H1 (cell line): Measurements from ENCODE around the gene COMMD2. TPM values are rescaled to one million over a fixed set of nuclear protein-coding genes. Genes with fewer than 3 reads are reported as not detected.

ENCODE experiments used
- CTCF ChIA-PET: fragments of 300-600 bp; sonication (Branson Sonifier 250); formaldehyde crosslinking; loops from one replicate; lab custom pipeline; 2021; ENCODE audit not compliant: partially characterized antibody; lab: Charles Lee
- POLR2A ChIA-PET: fragments of 300-600 bp; sonication (Branson Sonifier 250); formaldehyde crosslinking; loops from one replicate; lab custom pipeline; 2021; ENCODE audit warnings: inconsistent platforms; ENCODE audit not compliant: partially characterized antibody; lab: Charles Lee
- DNase-seq, 2 experiments: peaks; one replicate each; pipeline versions ENCODE4 v3.0.0 to v3.0.0-alpha.2; 2010 to 2022; ENCODE audit warnings: low spot score in 2 of 2, low read depth in 1 of 2, mixed read lengths in 1 of 2
- FAIRE-seq: peaks from 2 replicates; lab custom pipeline; 2011; peaks lifted over from hg19 to GRCh38; lab: Jason Lieb, UNC
- H2AFZ ChIP-seq: 2 replicates; pipeline ENCODE4 v1.8.1; 2012; ENCODE audit warnings: low read length, inconsistent platforms
- H2AK5ac ChIP-seq: 2 replicates; pipeline ENCODE4 v1.6.1; 2013; ENCODE audit warnings: low read depth, low read length
- H2BK120ac ChIP-seq: replicated peaks from 2 replicates; pipeline ENCODE3; 2013; ENCODE audit warnings: low read depth, low read length, inconsistent platforms
- H2BK12ac ChIP-seq: 2 replicates; pipeline ENCODE4 v1.6.1; 2013; ENCODE audit warnings: low read depth, low read length
- H2BK15ac ChIP-seq: 2 replicates; pipeline ENCODE4 v1.6.1; 2013; ENCODE audit warnings: low read length
- H2BK20ac ChIP-seq: 2 replicates; pipeline ENCODE4 v1.6.1; 2013; ENCODE audit warnings: low read length
- H2BK5ac ChIP-seq: 2 replicates; pipeline ENCODE4 v1.6.1; 2013; ENCODE audit warnings: low read depth, low read length
- H3K14ac ChIP-seq: 2 replicates; pipeline ENCODE4 v1.6.1; 2013; ENCODE audit warnings: inconsistent platforms; ENCODE audit not compliant: insufficient read length
- H3K18ac ChIP-seq: 2 replicates; pipeline ENCODE4 v1.6.1; 2013; ENCODE audit warnings: low read length; ENCODE audit errors: extremely low read depth
- H3K23ac ChIP-seq: 2 replicates; pipeline ENCODE4 v1.6.1; 2013; ENCODE audit warnings: inconsistent platforms; ENCODE audit not compliant: insufficient read length
- H3K23me2 ChIP-seq: 2 replicates; pipeline ENCODE4 v1.6.1; 2013; ENCODE audit warnings: low read depth, low read length
- H3K27ac ChIP-seq: 2 replicates; pipeline ENCODE4 v1.6.1; 2011; ENCODE audit warnings: low read depth, low read length, inconsistent platforms
- H3K27me3 ChIP-seq, 4 experiments: replicated peaks in 1 of 4; 1 replicate in 1 of 4; 2 replicates in 3 of 4; pipeline versions ENCODE4 v1.6.1 to v1.8.1; 2011 to 2013; ENCODE audit warnings: low read length in 3 of 4, mild to moderate bottlenecking in 3 of 4, inconsistent platforms in 2 of 4, mixed read lengths in 2 of 4, moderate library complexity in 1 of 4; ENCODE audit not compliant: control insufficient read depth in 3 of 4, insufficient read depth in 3 of 4; ENCODE audit errors: extremely low read depth in 1 of 4
- H3K36me3 ChIP-seq, 4 experiments: 2 replicates each; pipeline versions ENCODE4 v1.6.1 to v1.8.1; 2011 to 2013; ENCODE audit warnings: mild to moderate bottlenecking in 4 of 4, low read length in 3 of 4, moderate library complexity in 2 of 4, control low read depth in 1 of 4, inconsistent platforms in 1 of 4; ENCODE audit not compliant: insufficient read depth in 4 of 4, control insufficient read depth in 2 of 4
- H3K4ac ChIP-seq: replicated peaks from 2 replicates; pipeline ENCODE3; 2013; ENCODE audit warnings: low read length, low read depth, mixed read lengths, inconsistent platforms; ENCODE audit not compliant: insufficient read length
- H3K4me1 ChIP-seq, 4 experiments: replicated peaks in 1 of 4; 1 replicate in 1 of 4; 2 replicates in 3 of 4; pipeline versions ENCODE4 v1.6.1 to v1.8.1; 2011 to 2013; ENCODE audit warnings: low read length in 3 of 4, inconsistent platforms in 2 of 4, mixed read lengths in 1 of 4; ENCODE audit not compliant: insufficient read depth in 4 of 4, control insufficient read depth in 3 of 4
- H3K4me2 ChIP-seq, 2 experiments: 2 replicates each; pipeline versions ENCODE4 v1.6.1 to v1.8.1; 2011 to 2013; ENCODE audit warnings: low read depth in 2 of 2, low read length in 2 of 2, control low read depth in 1 of 2, inconsistent platforms in 1 of 2, mild to moderate bottlenecking in 1 of 2; ENCODE audit not compliant: insufficient read depth in 1 of 2
- H3K4me3 ChIP-seq, 4 experiments: fragments of 200-600, 300-600 bp in 1 of 4; sonication (generic), shearing (Covaris generic), sonication (Bioruptor Twin) in 1 of 4; 2 replicates each; pipeline versions ENCODE4 v1.5.1 to v1.8.1; 2011 to 2016; ENCODE audit warnings: low read length in 4 of 4, low read depth in 3 of 4, control low read depth in 2 of 4, inconsistent platforms in 2 of 4, mild to moderate bottlenecking in 2 of 4, mixed read lengths in 1 of 4, moderate library complexity in 1 of 4; ENCODE audit not compliant: insufficient read depth in 2 of 4; ENCODE audit errors: extremely low read depth in 1 of 4
- H3K56ac ChIP-seq: replicated peaks from 2 replicates; pipeline ENCODE3; 2013; ENCODE audit warnings: low read depth, mild to moderate bottlenecking, mixed read lengths, low read length, inconsistent platforms; ENCODE audit not compliant: insufficient read length
- H3K79me1 ChIP-seq: 2 replicates; pipeline ENCODE4 v1.6.1; 2013; ENCODE audit warnings: low read depth, low read length, control low read depth
- H3K79me2 ChIP-seq, 2 experiments: 2 replicates each; pipeline versions ENCODE4 v1.6.1 to v1.8.1; 2012 to 2013; ENCODE audit warnings: low read length in 2 of 2, mild to moderate bottlenecking in 2 of 2, inconsistent platforms in 1 of 2; ENCODE audit not compliant: insufficient read depth in 2 of 2, control insufficient read depth in 1 of 2
- H3K9ac ChIP-seq, 4 experiments: replicated peaks in 1 of 4; 1 replicate in 1 of 4; 2 replicates in 3 of 4; pipeline versions ENCODE4 v1.6.1 to v1.8.1; 2011 to 2013; ENCODE audit warnings: low read depth in 3 of 4, low read length in 3 of 4, control low read depth in 2 of 4, mild to moderate bottlenecking in 2 of 4, moderate library complexity in 2 of 4, inconsistent platforms in 1 of 4; ENCODE audit errors: extremely low read depth in 1 of 4
- H3K9me3 ChIP-seq, 2 experiments: 2 replicates each; pipeline versions ENCODE4 v1.6.1 to v1.8.1; 2012 to 2013; ENCODE audit warnings: mild to moderate bottlenecking in 2 of 2, moderate library complexity in 2 of 2, control low read depth in 1 of 2, inconsistent platforms in 1 of 2, low read depth in 1 of 2, low read length in 1 of 2, mixed read lengths in 1 of 2; ENCODE audit not compliant: insufficient read depth in 2 of 2
- H4K20me1 ChIP-seq, 2 experiments: replicated peaks in 1 of 2; 2 replicates each; pipeline versions ENCODE3 to v1.8.1; 2011 to 2013; ENCODE audit warnings: inconsistent platforms in 2 of 2, low read length in 2 of 2, mild to moderate bottlenecking in 1 of 2; ENCODE audit not compliant: insufficient read depth in 2 of 2, control insufficient read depth in 1 of 2
- H4K5ac ChIP-seq: 2 replicates; pipeline ENCODE4 v1.6.1; 2013; ENCODE audit warnings: low read length, low read depth, mixed read lengths, inconsistent platforms; ENCODE audit not compliant: insufficient read length
- H4K8ac ChIP-seq: 2 replicates; pipeline ENCODE4 v1.8.0; 2013; ENCODE audit warnings: mild to moderate bottlenecking, moderate library complexity, low read length, inconsistent platforms; ENCODE audit not compliant: insufficient read depth; ENCODE audit errors: extremely low read depth
- H4K91ac ChIP-seq: replicated peaks from 2 replicates; pipeline ENCODE3; 2013; ENCODE audit warnings: low read length, mixed read lengths, inconsistent platforms; ENCODE audit not compliant: insufficient read length
- BCL11A ChIP-seq, 2 experiments: IDR thresholded peaks; one replicate each; pipeline ENCODE4 v1.6.1; 2011; ENCODE audit warnings: low read depth in 2 of 2, low read length in 2 of 2, mild to moderate bottlenecking in 2 of 2
- CHD1 ChIP-seq: IDR thresholded peaks from 2 replicates; pipeline ENCODE4 v1.6.1; 2012; ENCODE audit warnings: low read depth, low read length, improper control_type of control experiment
- CHD2 ChIP-seq: IDR thresholded peaks from 2 replicates; pipeline ENCODE4 v1.6.1; 2012; ENCODE audit warnings: low read length, improper control_type of control experiment
- EP300 ChIP-seq, 2 experiments: IDR thresholded peaks; 1 replicate in 1 of 2; 2 replicates in 1 of 2; pipeline ENCODE4 v1.6.1; 2011 to 2012; ENCODE audit warnings: low read depth in 2 of 2, low read length in 2 of 2, mild to moderate bottlenecking in 2 of 2, borderline replicate concordance in 1 of 2, inconsistent platforms in 1 of 2, moderate library complexity in 1 of 2
- JUN ChIP-seq: IDR thresholded peaks from 2 replicates; pipeline ENCODE4 v1.6.1; 2011; ENCODE audit warnings: low read depth, mild to moderate bottlenecking, improper control_type of control experiment, low read length
- KDM4A ChIP-seq: IDR thresholded peaks from one replicate; pipeline ENCODE4 v1.7.1; 2012; ENCODE audit warnings: low read depth, mild to moderate bottlenecking, moderate library complexity, low read length, inconsistent platforms; ENCODE audit not compliant: severe bottlenecking
- RBBP5 ChIP-seq: IDR thresholded peaks from 2 replicates; pipeline ENCODE4 v1.7.1; 2012; ENCODE audit warnings: low read depth, mild to moderate bottlenecking, inconsistent platforms, low read length, moderate library complexity, borderline replicate concordance
- SRF ChIP-seq: IDR thresholded peaks from 2 replicates; pipeline ENCODE4 v1.6.1; 2011; ENCODE audit warnings: mild to moderate bottlenecking, low read depth, low read length, moderate library complexity
- YY1 ChIP-seq: IDR thresholded peaks from 2 replicates; pipeline ENCODE4 v1.6.1; 2011; ENCODE audit warnings: low read depth, mild to moderate bottlenecking, low read length
- WGBS, 2 experiments: shearing (Covaris generic) in 1 of 2; methylation state at CpG; one replicate each; pipeline versions ENCODE4 v1.1.6 to v1.1.7; 2013 to 2015; ENCODE audit warnings: low lambda C conversion rate in 2 of 2, mixed read lengths in 2 of 2, inconsistent platforms in 1 of 2, low coverage in 1 of 2, missing lambda C conversion rate in 1 of 2; ENCODE audit not compliant: insufficient replicate concordance in 2 of 2, insufficient coverage in 1 of 2, insufficient read length in 1 of 2; ENCODE audit errors: extremely low coverage in 1 of 2, missing lambda C conversion rate in 1 of 2; 5-methylcytosine and 5-hydroxymethylcytosine counted together
- polyA plus RNA-seq, 7 experiments: library from polyadenylated mRNA; depleted of rRNA in 3 of 7; stranded (reverse) in 5 of 7; unstranded in 2 of 7; fragments of >200 nt in 5 of 7; fragments of 200-250 nt in 2 of 7; gene quantifications; 1 replicate in 5 of 7; 2 replicates in 1 of 7; 4 replicates in 1 of 7; pipeline versions ENCODE4 v1.2.1 to v1.2.3, GENCODE V29; 2011 to 2013; ENCODE audit warnings: missing spikeins in 2 of 7, mixed read lengths in 2 of 7
- total RNA-seq: library from RNA; stranded (reverse); fragmentation: NEBNext Ultra II Directional; extraction: Animal tissue kit (Norgen Biotek cat#: 25700); gene quantifications from 2 replicates; pipeline ENCODE4 v1.2.1, GENCODE V29; 2021
- TF ChIP-seq, protein P1 (sequence below), 3 experiments: IDR thresholded peaks; 1 replicate in 2 of 3; 2 replicates in 1 of 3; pipeline versions ENCODE4 v1.5.1 to v1.6.1; 2011; ENCODE audit warnings: low read length in 3 of 3, mild to moderate bottlenecking in 3 of 3, inconsistent platforms in 2 of 3, low read depth in 1 of 3, moderate library complexity in 1 of 3; ENCODE audit not compliant: insufficient read depth in 1 of 3; ENCODE audit errors: control extremely low read depth in 1 of 3
- TF ChIP-seq, protein P2 (sequence below): IDR thresholded peaks from 2 replicates; pipeline ENCODE4 v1.6.1; 2011; ENCODE audit warnings: low read depth, mild to moderate bottlenecking, low read length; ENCODE audit not compliant: insufficient read depth

The COMMD2 gene
- total and polyA plus RNA-seq, 2 of the 8 experiments (the other 6 are each of a cell fraction or from before 2014, with no cell fraction given): 20.2 to 57.2 TPM

DNA sequence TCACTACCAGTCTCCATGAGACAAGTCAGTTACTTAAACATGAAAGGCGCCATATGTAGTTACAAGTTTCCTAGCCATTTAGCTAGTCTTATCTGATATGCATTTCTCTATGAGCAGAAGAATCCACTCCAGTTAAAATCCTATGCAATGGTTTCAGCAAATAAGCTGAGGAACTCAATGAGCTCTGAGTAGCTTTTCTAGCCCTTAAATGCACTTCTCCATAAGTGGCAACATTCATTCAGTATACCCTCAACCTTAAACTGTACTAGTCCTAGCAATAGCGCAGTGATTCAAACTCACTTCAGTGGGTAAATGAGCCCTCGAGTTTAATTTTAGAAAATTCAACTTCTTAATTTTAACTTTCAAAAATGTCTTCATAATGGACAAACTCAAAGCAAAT, 7.7 kb downstream of the COMMD2 start:
- peaks cover 7 to 40% (median 21%) of the 10 kb centered on the region in 4 experiments for H3K36me3 ChIP-seq
- no peaks in the 10 kb centered on the region for H3K79me2 ChIP-seq
- no peak overlapping the region for H2BK120ac ChIP-seq
- 97% methylated on average over 3 of the region's 3 CpGs; no CpG with 5 or more reads in 1 of the 2 experiments for WGBS, 2 experiments
- CTCF ChIA-PET: interaction anchor here (0.7 to 1.1 kb wide), 4 partner anchors 26 to 213 kb away, joined by 3 read pairs; no protein-coding TSS in a partner anchor
- H2BK12ac ChIP-seq: no peak overlapping the region
- H4K8ac ChIP-seq: no peak overlapping the region
- no peaks in the 10 kb centered on the region for H3K9me3 ChIP-seq
- no peaks in the 10 kb centered on the region for H3K27me3 ChIP-seq
- no peak overlapping the region for H2BK5ac ChIP-seq
- H3K4ac ChIP-seq: no peak overlapping the region
- POLR2A ChIA-PET: interaction anchor here (1.0 kb wide), 1 partner anchor 615 kb away, joined by 3 read pairs; no protein-coding TSS in a partner anchor
- no peak overlapping the region for H4K5ac ChIP-seq
- H3K9ac ChIP-seq: no peak overlapping the region
- H3K18ac ChIP-seq: no peak overlapping the region
- DNase-seq: no peak
- no peak for FAIRE-seq
- H3K14ac ChIP-seq: no peak overlapping the region
- H3K79me1 ChIP-seq: no peaks in the 10 kb centered on the region; the same call in 1 of the 2 replicates
- no peak overlapping the region for H2AFZ ChIP-seq
- no peaks in the 10 kb centered on the region for H4K20me1 ChIP-seq
- no peak overlapping the region for H3K27ac ChIP-seq
- H3K4me3 ChIP-seq: no peak overlapping the region
- H2BK15ac ChIP-seq: no peak overlapping the region
- H3K23ac ChIP-seq: no peak overlapping the region
- no peak overlapping the region for H2BK20ac ChIP-seq
- no peaks in the 10 kb centered on the region for H3K4me1 ChIP-seq
- H3K56ac ChIP-seq: no peak overlapping the region
- no peak overlapping the region for H4K91ac ChIP-seq
- H3K23me2 ChIP-seq: no peaks in the 10 kb centered on the region
- no peak overlapping the region for H2AK5ac ChIP-seq
- H3K4me2 ChIP-seq: no peak overlapping the region
- TF ChIP-seq, protein P1, sequence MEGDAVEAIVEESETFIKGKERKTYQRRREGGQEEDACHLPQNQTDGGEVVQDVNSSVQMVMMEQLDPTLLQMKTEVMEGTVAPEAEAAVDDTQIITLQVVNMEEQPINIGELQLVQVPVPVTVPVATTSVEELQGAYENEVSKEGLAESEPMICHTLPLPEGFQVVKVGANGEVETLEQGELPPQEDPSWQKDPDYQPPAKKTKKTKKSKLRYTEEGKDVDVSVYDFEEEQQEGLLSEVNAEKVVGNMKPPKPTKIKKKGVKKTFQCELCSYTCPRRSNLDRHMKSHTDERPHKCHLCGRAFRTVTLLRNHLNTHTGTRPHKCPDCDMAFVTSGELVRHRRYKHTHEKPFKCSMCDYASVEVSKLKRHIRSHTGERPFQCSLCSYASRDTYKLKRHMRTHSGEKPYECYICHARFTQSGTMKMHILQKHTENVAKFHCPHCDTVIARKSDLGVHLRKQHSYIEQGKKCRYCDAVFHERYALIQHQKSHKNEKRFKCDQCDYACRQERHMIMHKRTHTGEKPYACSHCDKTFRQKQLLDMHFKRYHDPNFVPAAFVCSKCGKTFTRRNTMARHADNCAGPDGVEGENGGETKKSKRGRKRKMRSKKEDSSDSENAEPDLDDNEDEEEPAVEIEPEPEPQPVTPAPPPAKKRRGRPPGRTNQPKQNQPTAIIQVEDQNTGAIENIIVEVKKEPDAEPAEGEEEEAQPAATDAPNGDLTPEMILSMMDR (IDR thresholded peaks at IDR 0.05; ENCODE audit: control extremely low read depth in 1 of 3, insufficient read depth in 1 of 3, low read depth in 1 of 3, low read length in 3 of 3): no peak
- no peak for TF ChIP-seq CHD1
- TF ChIP-seq, protein P2, sequence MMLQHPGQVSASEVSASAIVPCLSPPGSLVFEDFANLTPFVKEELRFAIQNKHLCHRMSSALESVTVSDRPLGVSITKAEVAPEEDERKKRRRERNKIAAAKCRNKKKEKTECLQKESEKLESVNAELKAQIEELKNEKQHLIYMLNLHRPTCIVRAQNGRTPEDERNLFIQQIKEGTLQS: no peak
- TF ChIP-seq CHD2: no peak
- TF ChIP-seq YY1: no peak
- TF ChIP-seq JUN: no peak
- TF ChIP-seq EP300 (IDR thresholded peaks at IDR 0.05; ENCODE audit: borderline replicate concordance in 1 of 2, low read depth in 2 of 2, low read length in 2 of 2): no peak
- TF ChIP-seq RBBP5: no peak
- no peak for TF ChIP-seq KDM4A
- TF ChIP-seq BCL11A (IDR thresholded peaks at IDR 0.05; ENCODE audit: low read depth in 2 of 2, low read length in 2 of 2): no peak
- TF ChIP-seq SRF: no peak
